HG02938 (cell line): Measurements from ENCODE around the gene ZDHHC11B.
"Not testable (repeated sequence)": the region's sequence is repeated elsewhere in the genome, so short reads cannot be mapped to it uniquely, and the experiment has no call there.

Source experiments
- ATAC-seq: cut with Tn5 transposase; IDR thresholded peaks from one replicate; pipeline ENCODE4 v1.9.1; 2021; ENCODE audit warnings: mild to moderate bottlenecking, moderate library complexity; ENCODE audit not compliant: unreplicated experiment

The ZDHHC11B gene

GRCh38 chr5:723309-723708 is 61.2 kb downstream of the ZDHHC11B start:
- ATAC-seq: not testable (repeated sequence)

GRCh38 chr5:719379-719778 is 65.2 kb downstream of the ZDHHC11B start:
- ATAC-seq: not testable (repeated sequence)

DNA sequence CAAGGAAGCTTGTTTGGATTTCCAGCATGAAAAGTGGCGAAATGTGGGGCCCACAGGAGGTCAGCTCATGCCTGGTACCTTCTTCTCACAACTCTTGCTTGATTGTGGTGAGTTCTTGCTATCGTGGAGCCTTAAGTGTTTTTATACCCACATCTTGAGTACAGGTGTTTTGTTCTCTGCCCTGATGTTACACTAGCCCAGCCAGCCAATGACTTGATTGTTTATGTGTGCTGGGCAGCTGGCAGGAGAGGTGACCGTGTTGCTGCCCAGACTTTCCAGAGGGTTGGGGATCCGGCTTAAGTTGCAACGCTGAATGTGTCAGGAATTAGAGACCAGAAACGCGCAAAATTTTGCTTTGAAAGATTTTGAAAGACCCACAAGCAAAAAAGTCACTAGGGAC is 67.4 kb downstream of the ZDHHC11B start:
- ATAC-seq: no peak

- not testable (repeated sequence) for ATAC-seq
Measured at GRCh38 chr5:716740-717139, 67.8 kb downstream of the ZDHHC11B start.

GRCh38 chr5:715636-716035 is 68.9 kb downstream of the ZDHHC11B start:
- ATAC-seq: not testable (repeated sequence)

DNA sequence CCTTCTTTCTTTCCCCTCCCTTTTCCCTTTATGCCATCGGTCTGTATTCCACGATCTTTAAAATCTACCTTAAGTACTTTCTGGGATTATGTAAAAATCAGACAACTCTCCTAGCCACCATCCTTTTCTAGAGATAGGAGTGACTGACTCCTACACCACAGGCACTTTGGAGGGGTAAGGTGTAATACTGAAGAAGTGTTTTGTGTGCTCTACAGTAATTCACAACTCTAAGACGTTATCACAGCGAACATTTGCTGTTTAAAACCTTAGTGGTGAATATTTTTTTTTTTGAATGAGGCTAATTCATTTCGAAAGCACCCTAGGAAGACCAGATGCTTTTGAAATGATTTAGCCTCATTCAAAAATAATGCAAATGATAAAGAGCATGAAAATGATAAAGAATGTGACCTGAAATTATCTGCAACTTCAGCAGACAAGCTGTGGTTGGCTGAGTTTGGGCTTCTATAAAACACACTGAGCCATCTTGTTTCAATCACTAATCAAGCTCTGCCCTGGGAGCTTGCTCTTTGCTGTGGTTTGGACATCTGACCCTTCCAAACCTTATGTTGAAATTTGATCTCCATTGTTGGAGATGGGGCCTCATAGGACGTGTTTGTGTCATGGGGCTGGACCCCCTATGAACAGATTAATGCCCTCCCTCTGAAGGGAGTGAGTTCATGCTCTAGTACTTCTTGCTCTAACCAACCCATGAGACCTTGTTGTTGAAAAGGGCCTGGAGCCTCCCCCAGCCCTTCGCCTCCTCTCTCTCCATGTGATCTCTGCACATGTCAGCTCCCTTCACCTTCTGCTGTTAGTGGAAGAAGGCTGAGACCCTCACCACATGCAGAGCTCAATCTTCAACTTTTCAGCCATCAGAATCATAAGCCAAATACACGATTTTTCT is 70.1 kb downstream of the ZDHHC11B start:
- not testable (repeated sequence) for ATAC-seq

DNA sequence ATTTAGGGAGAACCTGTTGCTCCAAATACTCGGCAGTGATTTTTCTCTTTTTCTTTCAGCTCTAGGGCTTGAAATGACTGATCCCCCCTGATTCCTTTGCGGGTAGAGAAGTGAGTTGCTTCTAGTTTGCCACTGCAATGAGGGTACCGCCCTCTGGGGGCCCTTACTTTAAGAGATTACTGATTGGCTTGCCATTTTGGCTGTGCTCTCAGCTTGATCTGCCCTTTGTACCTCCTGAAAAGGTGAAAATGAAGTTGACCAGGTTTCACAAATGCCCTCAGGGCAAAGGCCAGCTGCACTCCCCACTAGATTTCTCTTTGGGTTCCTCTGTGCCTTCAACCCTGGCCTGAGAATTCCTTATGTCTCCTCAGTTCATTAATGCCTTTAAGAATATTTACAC is 70.8 kb downstream of the ZDHHC11B start:
- ATAC-seq: not testable (repeated sequence)

DNA sequence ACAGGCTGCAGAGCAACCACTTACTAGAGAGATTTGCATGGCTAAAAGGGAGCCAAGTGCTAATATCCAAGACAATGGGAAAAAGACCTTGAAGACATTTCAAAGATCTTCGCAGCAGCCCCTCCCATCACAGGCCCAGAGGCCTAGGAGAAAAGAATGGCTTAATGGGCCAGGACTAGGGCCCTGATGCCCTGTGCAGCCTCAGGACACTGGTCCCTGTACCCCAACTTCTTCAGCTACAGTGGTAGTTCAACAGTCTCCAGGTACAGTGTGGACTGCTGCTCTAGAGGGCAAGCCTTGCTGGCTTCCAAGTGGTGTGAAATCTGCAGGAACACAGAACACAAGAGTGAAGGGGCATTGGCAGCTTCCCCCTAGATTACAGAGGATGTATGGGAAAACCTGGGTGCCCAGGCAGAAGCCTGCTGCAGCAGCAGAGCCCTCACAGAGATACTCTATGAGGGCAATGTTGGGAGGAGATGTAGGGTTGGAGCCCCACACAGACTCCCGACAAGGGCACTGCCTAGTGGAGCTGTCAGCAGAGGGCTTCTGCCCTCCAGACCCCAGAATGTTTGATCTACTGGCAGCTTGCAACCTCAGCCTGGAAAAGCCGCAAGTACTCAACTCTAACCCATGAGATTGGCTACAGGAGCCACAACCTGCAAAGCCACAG is 75.5 kb downstream of the ZDHHC11B start:
- ATAC-seq: not testable (repeated sequence)

GRCh38 chr5:708374-708773 is 76.2 kb downstream of the ZDHHC11B start:
- not testable (repeated sequence) for ATAC-seq

DNA sequence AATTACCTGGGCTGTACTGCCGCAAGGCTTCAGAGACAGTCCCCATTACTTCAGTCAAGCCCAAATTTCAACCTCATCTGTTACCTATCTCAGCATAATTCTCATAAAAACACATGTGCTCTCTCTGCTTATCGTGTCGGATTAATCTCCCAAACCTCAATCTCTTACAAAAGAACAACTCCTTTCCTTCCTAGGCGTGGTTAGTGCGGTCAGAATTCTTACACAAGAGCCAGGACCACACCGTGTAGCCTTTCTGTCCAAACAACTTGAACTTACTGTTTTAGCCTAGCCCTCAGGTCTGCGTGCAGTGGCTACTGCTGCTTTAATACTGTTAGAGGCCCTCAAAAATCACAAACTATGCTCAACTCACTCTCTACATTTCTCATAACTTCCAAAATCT is 78.4 kb downstream of the ZDHHC11B start:
- not testable (repeated sequence) for ATAC-seq

DNA sequence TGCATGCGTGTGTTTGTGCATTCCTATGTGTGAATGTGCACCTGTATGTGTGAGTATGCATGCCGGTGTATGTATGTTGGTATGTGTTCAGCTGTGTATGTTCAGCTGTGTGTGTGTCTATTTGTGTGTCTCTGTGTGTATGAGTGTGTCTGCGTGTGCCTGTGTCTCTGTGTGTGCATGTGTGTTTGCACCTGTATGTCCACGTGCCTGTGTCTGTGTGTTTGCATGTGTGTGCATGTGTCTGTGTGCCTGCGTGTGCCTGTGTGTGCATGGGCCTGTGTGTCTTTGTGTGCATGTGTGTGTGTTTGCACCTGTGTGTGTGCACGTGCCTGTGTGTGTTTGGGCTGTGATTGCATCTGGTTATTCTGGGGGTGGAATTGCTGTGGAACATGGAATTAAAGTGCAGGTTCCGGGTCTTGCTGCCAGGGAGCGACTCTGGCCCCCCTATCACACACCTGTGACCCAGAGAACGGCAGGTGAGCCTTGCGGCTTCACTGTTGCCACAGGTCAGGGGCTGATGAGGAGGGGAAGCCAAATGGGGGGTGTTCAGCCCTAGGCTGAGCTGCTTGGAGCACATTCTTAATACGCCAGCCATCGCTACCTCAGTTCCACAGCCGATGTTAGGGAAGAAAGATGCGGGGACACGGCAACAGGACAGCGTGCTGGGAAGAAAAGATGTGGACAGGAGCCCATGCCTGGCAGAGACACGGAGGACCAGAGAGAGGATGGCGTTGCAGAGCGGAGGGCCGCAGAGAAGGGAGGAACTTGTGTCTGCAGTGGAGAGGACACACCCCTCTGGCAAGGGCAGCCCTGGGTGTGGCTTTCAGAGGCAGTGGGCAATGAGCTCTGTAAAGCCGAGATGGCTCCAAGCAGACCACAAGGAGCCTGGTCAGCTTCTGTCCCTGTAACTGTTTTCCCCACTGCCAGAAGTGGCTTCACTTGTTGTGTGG is 87.5 kb downstream of the ZDHHC11B start:
- not testable (repeated sequence) for ATAC-seq

DNA sequence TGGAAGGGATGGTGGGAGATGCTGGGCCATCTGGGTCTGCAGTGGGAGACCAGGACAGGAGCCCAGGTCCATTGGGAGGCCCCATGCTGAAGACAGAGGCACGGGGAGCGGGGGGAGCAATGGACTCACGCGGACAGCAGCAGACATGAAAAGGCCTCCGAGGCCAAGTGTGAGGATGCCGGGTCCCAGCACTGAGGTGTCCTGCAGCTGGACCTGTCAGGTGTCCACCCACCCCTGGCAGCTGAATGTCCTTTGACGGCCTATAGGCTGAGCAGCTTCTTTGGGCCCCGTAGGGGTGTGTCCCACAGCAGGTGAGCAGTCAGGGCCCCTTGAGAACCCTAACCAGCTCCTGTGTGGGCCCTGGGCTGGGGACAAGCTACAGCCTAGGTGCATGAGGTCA is 88.3 kb downstream of the ZDHHC11B start:
- not testable (repeated sequence) for ATAC-seq

DNA sequence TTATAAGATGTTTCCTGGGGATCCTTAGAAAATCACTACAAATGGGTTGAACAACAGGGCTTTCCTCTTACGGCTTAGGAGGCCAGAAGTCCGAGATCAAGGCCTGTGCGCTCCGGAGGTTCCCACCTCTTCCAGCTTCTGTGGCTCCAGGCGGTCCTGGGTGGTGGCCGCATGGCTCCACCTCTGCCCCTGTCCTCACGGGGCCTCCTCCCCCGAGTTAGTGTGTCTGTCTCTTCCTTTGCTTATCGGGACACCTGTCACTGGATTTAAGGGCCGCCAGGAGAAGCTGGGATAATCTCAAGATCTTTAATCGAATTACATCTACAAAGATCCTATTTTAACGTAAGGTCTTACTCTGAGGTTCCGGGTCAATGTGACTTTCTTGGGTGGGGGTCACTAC is 89.1 kb downstream of the ZDHHC11B start:
- ATAC-seq: not testable (repeated sequence)

DNA sequence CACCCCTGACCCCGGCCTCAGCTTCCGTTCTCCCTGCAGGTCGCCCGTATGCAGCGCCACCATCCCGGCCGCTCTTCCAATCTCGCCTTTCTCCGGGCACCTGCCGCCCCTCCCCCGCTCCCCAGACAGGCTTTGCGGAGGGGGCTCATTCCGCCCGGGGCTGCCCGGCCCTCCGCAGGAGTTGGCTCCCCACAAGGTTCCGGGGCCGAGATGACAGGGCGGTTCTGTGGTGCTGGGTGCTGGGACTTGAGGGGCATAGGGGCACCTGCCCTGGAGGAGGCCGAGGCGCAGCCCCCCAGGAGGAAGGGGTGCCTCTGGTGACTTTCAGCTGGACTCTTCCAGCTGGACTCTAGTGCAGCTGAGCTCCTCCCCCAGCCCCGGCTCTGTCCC is 90.5 kb downstream of the ZDHHC11B start:
- ATAC-seq: not testable (repeated sequence)

DNA sequence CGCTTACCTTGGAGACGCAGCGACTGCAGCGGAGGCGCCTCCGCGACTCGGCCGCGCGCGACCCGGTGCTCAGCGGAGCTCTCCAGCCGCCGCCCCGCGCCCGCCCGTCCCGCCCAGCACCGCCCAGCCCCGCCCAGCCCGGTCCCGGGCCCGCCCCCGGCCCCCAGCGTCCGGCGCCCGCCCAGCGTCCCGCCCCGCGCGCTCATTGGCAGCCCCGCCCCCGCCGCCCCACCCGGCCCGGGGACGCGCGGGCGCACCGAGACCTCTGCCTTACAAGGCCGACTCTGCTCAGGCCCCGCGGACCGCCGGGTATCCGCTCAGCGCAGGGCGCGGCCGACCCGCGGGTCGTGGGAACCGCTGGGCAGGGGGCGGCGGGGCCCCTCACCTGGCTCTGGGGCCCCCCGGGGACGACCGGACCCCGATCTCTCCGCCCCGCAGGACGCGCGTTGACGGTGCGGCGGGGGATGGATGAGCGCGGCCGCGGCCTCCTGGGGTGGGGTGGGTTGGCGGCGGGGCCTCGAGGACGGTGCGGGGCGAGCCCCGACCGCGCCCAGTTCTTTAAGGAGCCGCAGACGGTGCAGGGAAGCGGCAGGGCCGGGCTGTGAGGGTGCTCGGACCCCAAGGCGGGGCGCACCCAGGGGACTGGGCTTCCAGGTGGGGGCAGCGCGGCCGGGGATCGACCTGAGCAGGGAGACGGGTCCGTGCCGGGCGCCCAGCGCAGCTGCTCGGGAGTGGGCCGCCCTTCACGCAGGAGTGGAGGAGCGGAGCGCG is 91.1 kb downstream of the ZDHHC11B start, which contains the start of gene TPPP:
Gene TPPP, minus strand, starts transcription at position 82 of the 771 bp plus-strand sequence. CDS start 15,292 bp downstream, outside the sequence.
- ATAC-seq: peak; percentile 45

DNA sequence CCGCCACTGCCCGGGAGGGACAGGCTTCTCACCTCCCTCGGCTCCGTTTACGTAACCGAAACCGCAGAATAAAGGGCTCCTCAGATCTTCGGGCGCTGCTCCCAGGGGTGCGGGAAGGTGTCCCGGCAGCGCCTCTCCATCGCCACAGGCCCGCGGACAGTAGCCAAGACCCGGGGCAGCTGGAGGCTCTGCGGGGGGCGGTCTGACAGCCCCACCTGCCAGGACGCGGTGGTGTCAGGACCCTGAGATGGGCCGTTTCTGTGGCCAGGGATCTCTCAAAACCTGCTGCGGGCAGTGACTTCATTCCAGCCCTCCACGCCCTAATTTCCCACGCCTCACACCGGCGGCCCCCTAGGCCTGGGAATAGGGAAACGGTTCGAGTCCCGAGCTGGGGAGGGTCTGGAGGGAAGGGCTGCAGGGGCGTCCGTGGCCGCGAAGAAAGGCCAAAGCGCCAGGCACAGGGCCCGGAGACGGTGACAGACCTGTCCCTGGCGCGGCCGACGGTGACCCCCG is 91.9 kb downstream of the ZDHHC11B start:
- not testable (repeated sequence) for ATAC-seq

DNA sequence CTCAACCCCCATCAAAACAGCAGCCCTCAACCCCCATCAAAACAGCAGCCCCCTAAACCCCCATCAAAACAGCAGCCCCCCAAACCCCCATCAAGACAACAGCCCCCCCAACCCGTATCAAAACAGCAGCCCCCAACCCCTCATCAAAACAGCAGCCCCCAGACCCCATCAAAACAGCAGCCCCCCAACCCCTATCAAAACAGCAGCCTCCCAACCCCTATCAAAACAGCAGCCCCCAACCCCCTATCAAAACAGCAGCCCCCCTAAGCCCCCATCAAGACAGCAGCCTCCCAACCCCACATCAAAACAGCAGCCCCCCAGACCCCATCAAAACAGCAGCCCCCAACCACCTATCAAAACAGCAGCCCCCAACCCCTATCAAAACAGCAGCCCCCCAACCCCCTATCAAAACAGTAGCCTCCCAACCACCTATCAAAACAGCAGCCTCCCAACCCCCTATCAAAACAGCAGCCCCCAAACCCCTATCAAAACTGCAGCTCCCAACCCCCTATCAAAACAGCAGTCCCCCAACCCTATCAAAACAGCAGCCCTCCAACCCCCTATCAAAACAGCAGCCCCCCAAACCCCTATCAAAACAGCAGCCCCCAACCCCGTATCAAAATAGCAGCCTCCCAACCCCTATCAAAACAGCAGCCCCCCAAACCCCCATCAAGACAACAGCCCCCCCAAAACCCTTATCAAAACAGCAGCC is 92.6 kb downstream of the ZDHHC11B start:
- ATAC-seq: no peak

GRCh38 chr5:691049-691448 is 93.5 kb downstream of the ZDHHC11B start:
- ATAC-seq: not testable (repeated sequence)

- not testable (repeated sequence) for ATAC-seq
Measured at GRCh38 chr5:690293-690692, 94.2 kb downstream of the ZDHHC11B start.
